D721Med (cell line): ENCODE measurements around the gene CPXM2.

Source experiments
- DNase-seq: peaks from one replicate; pipeline ENCODE4 v3.0.0; 2011; ENCODE audit warnings: low spot score; ENCODE audit not compliant: insufficient read length
- FAIRE-seq: peaks from 2 replicates; lab custom pipeline; 2011; peaks lifted over from hg19 to GRCh38; lab: Jason Lieb, UNC
- TF ChIP-seq, protein P1 (sequence below): IDR thresholded peaks from 2 replicates; pipeline ENCODE4 v1.5.1; 2012; ENCODE audit warnings: mild to moderate bottlenecking, control low read depth; ENCODE audit not compliant: insufficient read depth; ENCODE audit errors: missing control alignments

The CPXM2 gene

DNA sequence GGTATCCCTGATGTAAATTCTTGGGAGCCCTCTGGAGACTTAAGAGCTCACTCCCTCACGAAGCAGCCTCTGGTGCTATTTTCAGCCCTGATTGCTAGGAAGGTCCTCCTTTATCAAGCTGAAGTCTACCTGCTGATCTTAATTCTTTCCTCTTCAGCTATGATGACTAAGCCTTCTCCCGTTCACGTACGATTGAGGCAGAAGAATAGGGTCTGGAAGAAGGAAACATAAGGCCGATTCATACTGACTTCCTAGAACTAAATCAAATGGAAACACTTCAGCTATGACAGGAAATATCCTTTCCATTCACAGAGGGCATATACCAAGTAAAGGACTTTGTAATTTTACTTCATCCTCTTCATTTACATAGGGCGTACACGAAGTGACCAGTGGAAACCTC, 107.0 kb downstream of the CPXM2 start:
- FAIRE-seq (no peak), DNase-seq (no peak)
- TF ChIP-seq, protein P1, sequence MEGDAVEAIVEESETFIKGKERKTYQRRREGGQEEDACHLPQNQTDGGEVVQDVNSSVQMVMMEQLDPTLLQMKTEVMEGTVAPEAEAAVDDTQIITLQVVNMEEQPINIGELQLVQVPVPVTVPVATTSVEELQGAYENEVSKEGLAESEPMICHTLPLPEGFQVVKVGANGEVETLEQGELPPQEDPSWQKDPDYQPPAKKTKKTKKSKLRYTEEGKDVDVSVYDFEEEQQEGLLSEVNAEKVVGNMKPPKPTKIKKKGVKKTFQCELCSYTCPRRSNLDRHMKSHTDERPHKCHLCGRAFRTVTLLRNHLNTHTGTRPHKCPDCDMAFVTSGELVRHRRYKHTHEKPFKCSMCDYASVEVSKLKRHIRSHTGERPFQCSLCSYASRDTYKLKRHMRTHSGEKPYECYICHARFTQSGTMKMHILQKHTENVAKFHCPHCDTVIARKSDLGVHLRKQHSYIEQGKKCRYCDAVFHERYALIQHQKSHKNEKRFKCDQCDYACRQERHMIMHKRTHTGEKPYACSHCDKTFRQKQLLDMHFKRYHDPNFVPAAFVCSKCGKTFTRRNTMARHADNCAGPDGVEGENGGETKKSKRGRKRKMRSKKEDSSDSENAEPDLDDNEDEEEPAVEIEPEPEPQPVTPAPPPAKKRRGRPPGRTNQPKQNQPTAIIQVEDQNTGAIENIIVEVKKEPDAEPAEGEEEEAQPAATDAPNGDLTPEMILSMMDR = no peak

DNA sequence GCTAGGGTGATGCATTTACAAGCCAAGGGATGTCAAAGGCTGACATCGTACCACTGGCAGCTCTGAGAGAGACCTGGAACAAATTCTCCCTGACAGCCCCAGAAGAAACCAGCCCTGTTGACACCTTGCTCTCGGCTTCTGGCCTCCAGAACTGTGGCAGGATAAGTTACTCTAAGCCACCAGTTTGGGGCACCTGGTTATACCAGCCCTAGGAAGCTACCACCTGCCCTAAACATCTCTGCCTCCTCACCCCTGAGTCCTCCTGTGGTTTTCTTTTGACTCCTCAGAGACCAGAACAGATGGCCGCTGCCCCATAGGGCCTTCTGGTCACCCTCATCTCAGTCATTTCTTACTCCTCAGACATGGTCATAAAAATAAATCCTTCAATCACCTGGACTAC, 107.4 kb downstream of the CPXM2 start:
- no peak for FAIRE-seq
- no peak for DNase-seq
- TF ChIP-seq, protein P1 = no peak

DNA sequence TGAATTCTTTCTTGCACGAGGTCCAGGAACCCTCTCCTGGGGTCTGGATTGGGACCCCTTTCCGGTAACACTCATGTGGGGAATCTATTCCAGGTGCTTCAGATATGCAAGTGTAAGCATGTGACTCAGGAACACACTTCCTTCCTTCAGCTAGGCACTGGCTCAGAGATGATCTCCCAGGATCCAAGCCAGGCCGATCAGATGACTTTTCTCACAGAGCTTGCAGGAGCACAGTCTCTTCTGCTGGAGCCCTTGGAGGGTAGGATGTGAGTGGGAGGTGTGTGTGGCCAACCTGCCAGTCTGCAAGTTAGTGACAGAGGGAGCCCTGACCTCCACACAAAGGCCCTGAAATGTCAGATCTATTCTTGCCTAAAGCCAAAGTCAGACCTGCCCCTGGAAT, 108.3 kb downstream of the CPXM2 start:
- DNase-seq (no peak), FAIRE-seq (no peak)
- TF ChIP-seq, protein P1 = no peak

DNA sequence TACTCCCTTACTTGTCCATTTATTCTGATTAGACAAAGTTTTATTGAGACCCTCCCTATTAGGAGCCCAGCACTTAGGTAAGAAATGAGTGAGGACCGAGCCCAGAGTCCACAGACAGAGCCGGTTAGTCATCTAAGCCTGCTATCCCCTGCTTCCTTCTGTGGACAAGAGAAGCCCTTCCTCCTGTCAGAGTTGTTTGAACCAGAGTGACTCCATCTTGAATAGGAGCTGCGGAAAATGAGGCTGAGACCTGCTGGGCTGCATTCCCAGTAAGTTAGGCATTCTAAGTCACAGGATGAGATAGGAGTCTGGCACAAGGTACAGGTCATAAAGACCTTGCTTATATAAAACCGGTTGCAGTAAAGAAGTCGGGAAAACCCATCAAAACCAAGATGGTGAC, 109.1 kb downstream of the CPXM2 start:
- FAIRE-seq (no peak), DNase-seq (no peak)
- TF ChIP-seq, protein P1 = no peak

- TF ChIP-seq, protein P1 = no peak
- FAIRE-seq (no peak), DNase-seq (no peak)
These were observed 109.6 kb downstream of the CPXM2 start for GRCh38 chr10:123781956-123782500.

- no peak for FAIRE-seq
- DNase-seq = no peak
- TF ChIP-seq, protein P1 = no peak
These were observed 110.2 kb downstream of the CPXM2 start for GRCh38 chr10:123781324-123781900.

DNA sequence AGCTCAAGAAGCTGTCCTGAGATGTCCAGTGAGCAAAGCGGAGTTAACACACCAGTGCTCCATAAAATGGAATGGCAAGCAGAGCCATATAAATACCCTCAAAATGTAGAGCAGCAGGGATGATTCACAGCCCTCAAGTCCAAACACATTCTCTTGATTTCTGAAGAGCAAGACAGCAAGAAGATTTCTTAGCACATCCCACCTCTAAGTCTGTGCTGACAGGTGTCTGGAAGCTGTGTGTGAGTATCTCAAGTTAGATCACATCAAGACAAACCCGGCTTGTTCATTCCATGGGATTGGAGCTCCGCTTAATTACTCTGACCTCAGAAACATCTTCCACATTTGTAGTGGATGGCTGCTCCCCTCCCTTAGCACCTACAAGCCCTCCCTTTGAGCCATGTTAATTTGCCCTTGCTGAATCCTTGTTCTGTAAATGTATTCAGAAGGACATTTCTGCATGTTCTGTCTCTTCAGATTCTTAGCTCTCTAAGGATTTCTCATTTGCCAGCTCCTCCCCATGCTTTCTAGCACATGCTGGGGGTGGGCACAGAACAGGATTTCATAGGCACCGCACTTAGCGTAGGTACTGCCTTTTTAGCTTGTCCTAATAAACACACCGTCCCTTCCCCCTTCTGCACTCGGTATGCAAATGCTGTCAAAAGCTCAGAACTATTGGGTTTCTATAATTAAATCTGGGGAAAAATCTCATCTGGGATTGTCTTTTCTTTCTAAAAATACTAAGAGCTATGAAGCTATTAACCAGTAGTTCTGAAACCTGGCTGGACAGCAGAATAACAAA, 112.7 kb downstream of the CPXM2 start:
- no peak for FAIRE-seq
- TF ChIP-seq, protein P1 = no peak
- no peak for DNase-seq
